ENCODE data around the gene SCD.
A peak's percentile ranks its signal among the peaks of the same experiment; 100 is the strongest.

The SCD gene

DNA sequence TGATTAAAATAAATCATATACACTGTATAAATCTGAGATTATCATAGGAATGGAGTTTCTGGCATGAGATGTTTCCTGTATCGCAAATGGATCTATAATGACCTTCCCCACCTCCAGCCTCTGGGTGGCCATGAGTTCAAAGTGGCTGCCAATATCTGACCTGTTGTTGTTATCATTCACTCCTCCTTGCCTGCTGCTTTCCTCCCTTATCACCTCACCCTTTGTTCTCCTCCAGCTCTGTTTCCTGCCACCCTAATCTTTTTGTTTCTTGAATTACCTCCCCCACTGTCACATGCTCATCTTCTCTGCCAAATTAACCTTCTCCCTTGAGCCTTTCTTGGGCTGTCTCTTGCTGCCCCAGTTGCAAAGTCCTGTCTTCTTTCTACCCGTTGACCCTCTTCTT lies 12.0 kb downstream of the SCD start:
- TF ChIP-seq, protein P1, sequence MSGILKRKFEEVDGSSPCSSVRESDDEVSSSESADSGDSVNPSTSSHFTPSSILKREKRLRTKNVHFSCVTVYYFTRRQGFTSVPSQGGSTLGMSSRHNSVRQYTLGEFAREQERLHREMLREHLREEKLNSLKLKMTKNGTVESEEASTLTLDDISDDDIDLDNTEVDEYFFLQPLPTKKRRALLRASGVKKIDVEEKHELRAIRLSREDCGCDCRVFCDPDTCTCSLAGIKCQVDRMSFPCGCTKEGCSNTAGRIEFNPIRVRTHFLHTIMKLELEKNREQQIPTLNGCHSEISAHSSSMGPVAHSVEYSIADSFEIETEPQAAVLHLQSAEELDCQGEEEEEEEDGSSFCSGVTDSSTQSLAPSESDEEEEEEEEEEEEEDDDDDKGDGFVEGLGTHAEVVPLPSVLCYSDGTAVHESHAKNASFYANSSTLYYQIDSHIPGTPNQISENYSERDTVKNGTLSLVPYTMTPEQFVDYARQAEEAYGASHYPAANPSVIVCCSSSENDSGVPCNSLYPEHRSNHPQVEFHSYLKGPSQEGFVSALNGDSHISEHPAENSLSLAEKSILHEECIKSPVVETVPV (CRISPR knock-in tag; IDR thresholded peaks at IDR 0.05), result no peak
- peak; percentile 13; the same call in 1 of the 2 replicates for TF ChIP-seq TCF4 (CRISPR knock-in tag; IDR thresholded peaks at IDR 0.05; ENCODE audit: borderline replicate concordance)
- TF ChIP-seq ZNF70 (CRISPR knock-in tag; IDR thresholded peaks at IDR 0.05), result no peak
- TF ChIP-seq, protein P2, sequence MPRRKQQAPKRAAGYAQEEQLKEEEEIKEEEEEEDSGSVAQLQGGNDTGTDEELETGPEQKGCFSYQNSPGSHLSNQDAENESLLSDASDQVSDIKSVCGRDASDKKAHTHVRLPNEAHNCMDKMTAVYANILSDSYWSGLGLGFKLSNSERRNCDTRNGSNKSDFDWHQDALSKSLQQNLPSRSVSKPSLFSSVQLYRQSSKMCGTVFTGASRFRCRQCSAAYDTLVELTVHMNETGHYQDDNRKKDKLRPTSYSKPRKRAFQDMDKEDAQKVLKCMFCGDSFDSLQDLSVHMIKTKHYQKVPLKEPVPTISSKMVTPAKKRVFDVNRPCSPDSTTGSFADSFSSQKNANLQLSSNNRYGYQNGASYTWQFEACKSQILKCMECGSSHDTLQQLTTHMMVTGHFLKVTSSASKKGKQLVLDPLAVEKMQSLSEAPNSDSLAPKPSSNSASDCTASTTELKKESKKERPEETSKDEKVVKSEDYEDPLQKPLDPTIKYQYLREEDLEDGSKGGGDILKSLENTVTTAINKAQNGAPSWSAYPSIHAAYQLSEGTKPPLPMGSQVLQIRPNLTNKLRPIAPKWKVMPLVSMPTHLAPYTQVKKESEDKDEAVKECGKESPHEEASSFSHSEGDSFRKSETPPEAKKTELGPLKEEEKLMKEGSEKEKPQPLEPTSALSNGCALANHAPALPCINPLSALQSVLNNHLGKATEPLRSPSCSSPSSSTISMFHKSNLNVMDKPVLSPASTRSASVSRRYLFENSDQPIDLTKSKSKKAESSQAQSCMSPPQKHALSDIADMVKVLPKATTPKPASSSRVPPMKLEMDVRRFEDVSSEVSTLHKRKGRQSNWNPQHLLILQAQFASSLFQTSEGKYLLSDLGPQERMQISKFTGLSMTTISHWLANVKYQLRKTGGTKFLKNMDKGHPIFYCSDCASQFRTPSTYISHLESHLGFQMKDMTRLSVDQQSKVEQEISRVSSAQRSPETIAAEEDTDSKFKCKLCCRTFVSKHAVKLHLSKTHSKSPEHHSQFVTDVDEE (CRISPR knock-in tag; IDR thresholded peaks at IDR 0.05), result no peak
- no peak for TF ChIP-seq ZFP30 (CRISPR knock-in tag; IDR thresholded peaks at IDR 0.05)
- TF ChIP-seq CSDC2 (CRISPR knock-in tag; IDR thresholded peaks at IDR 0.05), result no peak
- ATAC-seq, result no peak; the same call in 2 of the 3 replicates

DNA sequence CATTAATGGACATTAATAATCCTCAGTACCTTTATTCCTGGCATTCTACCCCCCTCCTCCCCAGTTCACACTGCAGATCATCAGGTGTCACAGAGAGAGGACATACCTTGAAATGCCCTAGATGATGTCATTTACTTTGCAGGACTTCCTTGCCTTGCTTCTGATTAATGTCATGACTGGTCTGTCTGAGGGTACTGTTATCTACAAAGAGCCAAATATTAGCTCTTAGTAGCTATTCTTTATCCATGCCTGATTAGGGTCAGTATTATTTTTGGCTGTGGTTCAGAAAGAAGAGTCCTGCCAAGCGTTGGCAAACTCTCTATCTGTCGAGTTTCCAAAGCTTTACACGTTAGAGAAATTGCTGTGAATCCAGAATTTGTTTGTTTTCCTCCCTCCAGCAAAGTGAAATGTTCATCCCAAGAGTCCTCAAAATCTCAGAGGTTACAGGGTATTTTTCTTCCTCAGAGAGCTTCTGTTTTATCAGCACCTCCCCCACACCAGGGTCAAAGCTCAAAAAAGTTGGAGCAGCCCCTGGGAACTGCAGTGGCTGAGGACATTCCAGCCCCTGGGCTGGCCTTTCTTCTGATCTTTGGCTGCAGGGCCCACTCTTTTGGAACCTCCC lies 12.6 kb downstream of the SCD start:
- TF ChIP-seq ESRRG (CRISPR knock-in tag; IDR thresholded peaks at IDR 0.05) (peak; percentile 10; the same call in 1 of the 2 replicates), ISL1 (CRISPR knock-in tag; IDR thresholded peaks at IDR 0.05) (peak; percentile 91), ZNF565 (CRISPR knock-in tag; conservative IDR thresholded peaks at IDR 0.05; ENCODE audit: low read depth) (0 out of 2 replicates have a peak, but pooled peaks have one; percentile 59), ZNF70 (CRISPR knock-in tag; IDR thresholded peaks at IDR 0.05) (no peak), BACH2 (CRISPR knock-in tag; IDR thresholded peaks at IDR 0.05; ENCODE audit: borderline replicate concordance) (no peak), TCF4 (CRISPR knock-in tag; IDR thresholded peaks at IDR 0.05; ENCODE audit: borderline replicate concordance) (no peak; the same call in 1 of the 2 replicates), ZNF8 (CRISPR knock-in tag; IDR thresholded peaks at IDR 0.05) (peak; percentile 31; the same call in 1 of the 2 replicates)
- TF ChIP-seq, protein P3, sequence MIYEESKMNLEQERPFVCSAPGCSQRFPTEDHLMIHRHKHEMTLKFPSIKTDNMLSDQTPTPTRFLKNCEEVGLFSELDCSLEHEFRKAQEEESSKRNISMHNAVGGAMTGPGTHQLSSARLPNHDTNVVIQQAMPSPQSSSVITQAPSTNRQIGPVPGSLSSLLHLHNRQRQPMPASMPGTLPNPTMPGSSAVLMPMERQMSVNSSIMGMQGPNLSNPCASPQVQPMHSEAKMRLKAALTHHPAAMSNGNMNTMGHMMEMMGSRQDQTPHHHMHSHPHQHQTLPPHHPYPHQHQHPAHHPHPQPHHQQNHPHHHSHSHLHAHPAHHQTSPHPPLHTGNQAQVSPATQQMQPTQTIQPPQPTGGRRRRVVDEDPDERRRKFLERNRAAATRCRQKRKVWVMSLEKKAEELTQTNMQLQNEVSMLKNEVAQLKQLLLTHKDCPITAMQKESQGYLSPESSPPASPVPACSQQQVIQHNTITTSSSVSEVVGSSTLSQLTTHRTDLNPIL (CRISPR knock-in tag; IDR thresholded peaks at IDR 0.05; ENCODE audit: low read depth), result peak; percentile 56; the same call in 1 of the 2 replicates
- TF ChIP-seq, protein P2 (CRISPR knock-in tag; IDR thresholded peaks at IDR 0.05), result peak; percentile 63
- peak; percentile 48 for ATAC-seq

DNA sequence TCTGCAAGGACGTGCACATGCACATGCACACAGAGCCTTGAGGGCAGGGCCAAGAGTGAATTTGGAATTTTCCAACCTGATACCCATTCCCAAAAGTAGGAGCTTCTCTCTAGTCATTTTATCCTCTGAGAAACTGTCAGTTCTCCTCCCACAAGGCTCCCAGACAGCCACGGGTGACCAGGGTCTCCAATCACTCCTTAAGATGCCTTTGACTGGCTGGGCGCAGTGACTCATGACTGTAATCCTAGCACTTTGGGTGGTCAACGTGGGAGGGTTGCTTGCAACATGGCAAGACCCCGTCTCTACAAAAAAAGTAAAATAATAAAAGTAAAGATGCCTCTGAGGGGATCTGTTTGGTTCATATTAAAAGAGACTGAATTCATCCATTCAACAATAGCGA lies 13.2 kb downstream of the SCD start:
- no peak for ATAC-seq
- TF ChIP-seq ZNF70 (CRISPR knock-in tag; IDR thresholded peaks at IDR 0.05) (no peak), BACH2 (CRISPR knock-in tag; IDR thresholded peaks at IDR 0.05; ENCODE audit: borderline replicate concordance) (no peak), ZC3H10 (CRISPR knock-in tag; IDR thresholded peaks at IDR 0.05) (no peak), TCF4 (CRISPR knock-in tag; IDR thresholded peaks at IDR 0.05; ENCODE audit: borderline replicate concordance) (no peak), ZNF8 (CRISPR knock-in tag; IDR thresholded peaks at IDR 0.05) (no peak), OSR1 (CRISPR knock-in tag; IDR thresholded peaks at IDR 0.05) (no peak), PPARA (CRISPR knock-in tag; IDR thresholded peaks at IDR 0.05; ENCODE audit: borderline replicate concordance) (no peak)
- TF ChIP-seq, protein P3 (CRISPR knock-in tag; IDR thresholded peaks at IDR 0.05; ENCODE audit: low read depth), result no peak
- TF ChIP-seq, protein P2 (CRISPR knock-in tag; IDR thresholded peaks at IDR 0.05), result no peak
- TF ChIP-seq, protein P1 (CRISPR knock-in tag; IDR thresholded peaks at IDR 0.05), result no peak

Measured in SK-N-SH treated with all-trans-retinoic acid at 6 μM for 48 hours (cell line).